Osteocyte (in vitro differentiated cells): ENCODE results near the gene FAM227B. TPM values are rescaled to one million over a fixed set of nuclear protein-coding genes. Genes with fewer than 3 reads are reported as not detected.
"Not testable (repeated sequence)": the region's sequence is repeated elsewhere in the genome, so short reads cannot be mapped to it uniquely, and the experiment has no call there.

Source experiments
- DNase-seq: peaks from one replicate; pipeline ENCODE4 v3.0.0; 2021; ENCODE audit warnings: mixed read lengths; ENCODE audit not compliant: unreplicated experiment; ENCODE audit errors: extremely low spot score
- H3K27ac Mint-ChIP-seq: one replicate; pipeline ENCODE4 v1.8.0; 2021; ENCODE audit warnings: mild to moderate bottlenecking, mixed read lengths; ENCODE audit not compliant: unreplicated experiment
- H3K27me3 Mint-ChIP-seq: one replicate; pipeline ENCODE4 v1.8.0; 2021; ENCODE audit warnings: mixed read lengths; ENCODE audit not compliant: unreplicated experiment
- H3K36me3 Mint-ChIP-seq: one replicate; pipeline ENCODE4 v1.8.0; 2021; ENCODE audit warnings: mixed read lengths; ENCODE audit not compliant: unreplicated experiment
- H3K4me1 Mint-ChIP-seq: one replicate; pipeline ENCODE4 v1.8.0; 2021; ENCODE audit warnings: mixed read lengths; ENCODE audit not compliant: unreplicated experiment
- H3K4me3 Mint-ChIP-seq: one replicate; pipeline ENCODE4 v1.8.0; 2021; ENCODE audit warnings: mild to moderate bottlenecking, moderate library complexity, mixed read lengths; ENCODE audit not compliant: unreplicated experiment
- H3K9me3 Mint-ChIP-seq: one replicate; pipeline ENCODE4 v1.8.0; 2021; ENCODE audit warnings: mixed read lengths; ENCODE audit not compliant: unreplicated experiment
- total RNA-seq: library from RNA; stranded (reverse); gene quantifications from 2 replicates; pipeline ENCODE4 v1.2.1, GENCODE V29; 2021
- TF ChIP-seq, protein P1 (sequence below): fragments of 200-600 bp; sonication (generic); IDR thresholded peaks from 2 replicates; pipeline ENCODE4 v1.5.0; 2021; ENCODE audit warnings: antibody characterized with exemption, mild to moderate bottlenecking, moderate library complexity

The FAM227B gene
- total RNA-seq, 1 donor from 2014 or later = 3.0 TPM

GRCh38 chr15:49538520-49538919 is 82.1 kb downstream of the FAM227B start:
- Mint-ChIP-seq H3K4me3 (no peak overlapping the region), H3K4me1 (no peaks in the 10 kb centered on the region), H3K9me3 (peaks cover 20% of the 10 kb centered on the region), H3K36me3 (no peaks in the 10 kb centered on the region), H3K27ac (no peak overlapping the region), H3K27me3 (peaks cover 11% of the 10 kb centered on the region)
- TF ChIP-seq, protein P1, sequence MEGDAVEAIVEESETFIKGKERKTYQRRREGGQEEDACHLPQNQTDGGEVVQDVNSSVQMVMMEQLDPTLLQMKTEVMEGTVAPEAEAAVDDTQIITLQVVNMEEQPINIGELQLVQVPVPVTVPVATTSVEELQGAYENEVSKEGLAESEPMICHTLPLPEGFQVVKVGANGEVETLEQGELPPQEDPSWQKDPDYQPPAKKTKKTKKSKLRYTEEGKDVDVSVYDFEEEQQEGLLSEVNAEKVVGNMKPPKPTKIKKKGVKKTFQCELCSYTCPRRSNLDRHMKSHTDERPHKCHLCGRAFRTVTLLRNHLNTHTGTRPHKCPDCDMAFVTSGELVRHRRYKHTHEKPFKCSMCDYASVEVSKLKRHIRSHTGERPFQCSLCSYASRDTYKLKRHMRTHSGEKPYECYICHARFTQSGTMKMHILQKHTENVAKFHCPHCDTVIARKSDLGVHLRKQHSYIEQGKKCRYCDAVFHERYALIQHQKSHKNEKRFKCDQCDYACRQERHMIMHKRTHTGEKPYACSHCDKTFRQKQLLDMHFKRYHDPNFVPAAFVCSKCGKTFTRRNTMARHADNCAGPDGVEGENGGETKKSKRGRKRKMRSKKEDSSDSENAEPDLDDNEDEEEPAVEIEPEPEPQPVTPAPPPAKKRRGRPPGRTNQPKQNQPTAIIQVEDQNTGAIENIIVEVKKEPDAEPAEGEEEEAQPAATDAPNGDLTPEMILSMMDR = no peak
- DNase-seq = no peak

GRCh38 chr15:49530092-49530491 is 90.5 kb downstream of the FAM227B start:
- H3K27ac Mint-ChIP-seq = no peak overlapping the region
- DNase-seq = no peak
- no peaks in the 10 kb centered on the region for H3K36me3 Mint-ChIP-seq
- TF ChIP-seq, protein P1 = no peak
- H3K9me3 Mint-ChIP-seq = peaks cover 15% of the 10 kb centered on the region
- no peaks in the 10 kb centered on the region for H3K4me1 Mint-ChIP-seq
- H3K27me3 Mint-ChIP-seq = peaks cover 23% of the 10 kb centered on the region
- H3K4me3 Mint-ChIP-seq = no peak overlapping the region

DNA sequence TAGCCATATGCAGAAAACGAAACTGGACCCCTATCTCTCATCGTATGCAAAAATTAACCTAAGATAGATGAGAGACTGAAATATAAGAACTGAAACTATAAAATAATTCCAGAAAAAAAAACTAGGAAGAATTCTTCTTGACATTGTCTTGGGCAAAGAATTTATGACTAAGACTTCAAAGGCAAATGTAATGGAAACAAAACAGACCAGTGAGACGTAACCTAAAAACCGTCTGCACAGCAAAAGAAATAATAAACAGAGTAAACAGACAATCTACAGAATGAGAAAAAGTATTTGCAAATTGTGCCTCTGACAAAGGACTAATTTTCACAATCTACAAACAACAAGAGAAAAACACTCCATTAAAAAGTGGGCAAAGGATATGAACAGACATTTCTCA is 92.3 kb downstream of the FAM227B start:
- Mint-ChIP-seq H3K27ac (no peak overlapping the region), H3K9me3 (peaks cover 10% of the 10 kb centered on the region), H3K4me1 (no peaks in the 10 kb centered on the region), H3K4me3 (no peak overlapping the region), H3K36me3 (no peaks in the 10 kb centered on the region), H3K27me3 (peaks cover 16% of the 10 kb centered on the region)
- TF ChIP-seq, protein P1 = no peak
- no peak for DNase-seq

DNA sequence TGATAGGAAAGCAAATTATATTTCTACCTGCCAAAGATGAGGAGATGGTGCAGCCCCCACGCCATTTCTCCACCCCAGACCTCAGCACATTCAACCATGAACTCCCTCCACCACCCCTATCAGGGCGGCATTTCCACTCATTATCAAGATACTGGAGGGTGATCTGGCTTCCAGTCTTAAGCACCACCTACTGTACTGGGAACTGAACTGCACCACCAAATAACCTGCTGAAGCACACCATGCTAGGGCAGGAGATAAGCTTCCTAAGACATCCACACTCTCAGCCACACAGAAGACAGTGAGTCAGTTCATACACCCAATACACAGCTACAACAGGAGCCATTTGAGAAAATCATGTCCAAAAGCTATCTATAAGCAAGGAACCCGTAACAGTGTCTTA is 98.8 kb downstream of the FAM227B start:
- Mint-ChIP-seq H3K4me1 (no peaks in the 10 kb centered on the region), H3K9me3 (peaks cover 18% of the 10 kb centered on the region), H3K36me3 (no peaks in the 10 kb centered on the region), H3K27ac (no peak overlapping the region), H3K27me3 (peaks cover 14% of the 10 kb centered on the region), H3K4me3 (no peak overlapping the region)
- TF ChIP-seq, protein P1 = no peak
- DNase-seq = no peak

- H3K36me3 Mint-ChIP-seq, H3K4me3 Mint-ChIP-seq, DNase-seq, H3K4me1 Mint-ChIP-seq, H3K27ac Mint-ChIP-seq, H3K9me3 Mint-ChIP-seq: not testable (repeated sequence)
- peaks cover 24% of the 10 kb centered on the region for H3K27me3 Mint-ChIP-seq
These were observed 107.9 kb downstream of the FAM227B start for GRCh38 chr15:49512739-49513138.

GRCh38 chr15:49507261-49507660 is 113.4 kb downstream of the FAM227B start:
- peaks cover 9% of the 10 kb centered on the region for H3K9me3 Mint-ChIP-seq
- H3K27me3 Mint-ChIP-seq = peaks cover 3% of the 10 kb centered on the region
- H3K36me3 Mint-ChIP-seq = no peaks in the 10 kb centered on the region
- TF ChIP-seq, protein P1 = no peak
- H3K4me3 Mint-ChIP-seq = no peak overlapping the region
- DNase-seq = no peak
- no peaks in the 10 kb centered on the region for H3K4me1 Mint-ChIP-seq
- H3K27ac Mint-ChIP-seq = no peak overlapping the region
